Uterus (tissue), 4 donors: ENCODE data around the gene RDH5. TPM values are rescaled to one million over a fixed set of nuclear protein-coding genes. Genes with fewer than 3 reads are reported as not detected.
A peak's percentile ranks its signal among the peaks of the same experiment; 100 is the strongest.

Experiments
- DNase-seq, 2 donors: peaks; one replicate each; pipeline ENCODE4 v3.0.0-alpha.2; 2019 to 2020
- H3K27ac ChIP-seq, 2 donors: fragments of 200-600 bp; sonication (generic); 1 replicate in 1 of 2; 2 replicates in 1 of 2; pipeline ENCODE4 v1.5.1; 2016 to 2018
- H3K27me3 ChIP-seq, 2 donors: fragments of 200-600 bp; sonication (generic); one replicate each; pipeline ENCODE4 v1.5.1; 2018 to 2019; ENCODE audit warnings: control low read depth in 1 of 2
- H3K36me3 ChIP-seq, 2 donors: fragments of 200-600 bp; sonication (generic); one replicate each; pipeline ENCODE4 v1.5.1; 2019; ENCODE audit warnings: control low read depth in 1 of 2
- H3K4me1 ChIP-seq, 2 donors: fragments of 200-600 bp; sonication (generic); one replicate each; pipeline ENCODE4 v1.5.1; 2018 to 2019; ENCODE audit warnings: control low read depth in 1 of 2
- H3K4me3 ChIP-seq, 2 donors: fragments of 200-600 bp; sonication (generic); 1 replicate in 1 of 2; 2 replicates in 1 of 2; pipeline ENCODE4 v1.5.1; 2018 to 2019; ENCODE audit warnings: mild to moderate bottlenecking in 1 of 2
- H3K9me3 ChIP-seq, 2 donors: fragments of 200-600 bp; sonication (generic); one replicate each; pipeline ENCODE4 v1.5.1; 2019; ENCODE audit warnings: control low read depth in 1 of 2
- POLR2A ChIP-seq, 2 donors: fragments of 450-650 bp; IDR thresholded peaks; one replicate each; pipeline ENCODE4 v1.6.1; 2016; ENCODE audit warnings: antibody characterized with exemption in 2 of 2, mild to moderate bottlenecking in 1 of 2, moderate library complexity in 1 of 2
- intact Hi-C: fragments of 100-400 bp; cut with DNase I; formaldehyde crosslinking; loops from one replicate; pipeline ENCODE4 v1.15.1; 2023; ENCODE audit warnings: low total_unique reads
- total RNA-seq, 4 donors: library from RNA; depleted of rRNA in 3 of 4; stranded (reverse); fragments of >200 nt in 3 of 4; gene quantifications; one replicate each; pipeline versions ENCODE4 v1.1.0 to v1.2.4, GENCODE V29; 2014 to 2023
- TF ChIP-seq, protein P1 (sequence below), 4 experiments: fragments of 200-600 bp in 2 of 4; fragments of 450-650 bp in 2 of 4; sonication (generic) in 2 of 4; IDR thresholded peaks; one replicate each; pipeline ENCODE4 v1.5.1; 2016 to 2019; ENCODE audit warnings: antibody characterized with exemption in 4 of 4, mild to moderate bottlenecking in 2 of 4, moderate library complexity in 1 of 4
- donor health status: DM: yes; HTN: yes; CAD: no.

The RDH5 gene
- total RNA-seq, 4 donors from 2014 or later = 4.1 to 16.8 (median 9.7) TPM

DNA sequence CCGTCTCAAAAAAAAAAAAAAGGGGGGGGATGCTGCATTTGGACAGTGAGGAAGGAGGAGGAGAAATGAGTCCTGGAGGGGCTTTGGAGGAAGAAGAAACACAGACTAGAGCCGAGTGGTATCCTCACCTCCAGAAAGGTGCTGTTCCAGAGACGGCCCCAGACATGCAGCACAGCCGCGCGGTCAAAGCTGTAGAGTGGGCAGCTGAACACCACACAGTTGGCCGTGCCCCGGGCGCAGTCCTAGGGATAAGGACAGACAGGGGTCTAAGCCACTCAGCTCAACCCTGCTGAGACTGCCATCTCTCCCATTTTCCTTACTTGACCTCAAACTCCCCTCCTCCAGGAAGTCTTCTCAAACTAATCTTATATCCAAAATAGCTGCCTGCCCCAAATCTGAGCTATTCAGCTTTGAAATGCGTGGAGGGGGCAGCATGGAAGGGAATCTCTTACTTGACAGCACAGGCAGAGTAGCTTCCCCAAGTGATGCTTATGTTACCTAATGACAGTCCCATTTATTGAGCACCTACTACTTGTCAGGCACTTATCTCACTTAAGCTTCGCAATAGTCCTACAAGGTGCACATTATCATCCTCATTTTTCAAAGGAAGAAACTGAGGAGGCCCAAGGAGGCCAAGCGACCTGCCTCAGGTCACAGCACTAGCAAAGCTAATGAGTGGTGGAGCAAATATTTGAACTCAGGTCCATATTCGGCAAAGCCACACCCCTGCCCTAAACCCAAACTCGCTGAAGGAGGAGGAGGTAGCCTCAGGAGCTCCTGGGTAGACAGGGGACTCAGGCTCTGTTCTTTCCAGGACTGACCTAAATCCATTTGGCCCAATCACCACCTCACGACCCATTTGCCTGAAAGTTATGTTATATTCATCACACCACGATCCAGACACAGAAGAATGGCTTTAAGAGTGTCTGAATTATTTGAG, 31.2 kb upstream of the RDH5 start:
- Histone ChIP-seq H3K27ac (no peak overlapping the region), H3K27me3 (no peaks in the 10 kb centered on the region), H3K36me3 (no peaks in the 10 kb centered on the region), H3K9me3 (no peaks in the 10 kb centered on the region), H3K4me1 (no peaks in the 10 kb centered on the region), H3K4me3 (no peak overlapping the region)
- intact Hi-C loops = no loop called here
- no peak for TF ChIP-seq POLR2A (IDR thresholded peaks at IDR 0.05)
- TF ChIP-seq, protein P1, sequence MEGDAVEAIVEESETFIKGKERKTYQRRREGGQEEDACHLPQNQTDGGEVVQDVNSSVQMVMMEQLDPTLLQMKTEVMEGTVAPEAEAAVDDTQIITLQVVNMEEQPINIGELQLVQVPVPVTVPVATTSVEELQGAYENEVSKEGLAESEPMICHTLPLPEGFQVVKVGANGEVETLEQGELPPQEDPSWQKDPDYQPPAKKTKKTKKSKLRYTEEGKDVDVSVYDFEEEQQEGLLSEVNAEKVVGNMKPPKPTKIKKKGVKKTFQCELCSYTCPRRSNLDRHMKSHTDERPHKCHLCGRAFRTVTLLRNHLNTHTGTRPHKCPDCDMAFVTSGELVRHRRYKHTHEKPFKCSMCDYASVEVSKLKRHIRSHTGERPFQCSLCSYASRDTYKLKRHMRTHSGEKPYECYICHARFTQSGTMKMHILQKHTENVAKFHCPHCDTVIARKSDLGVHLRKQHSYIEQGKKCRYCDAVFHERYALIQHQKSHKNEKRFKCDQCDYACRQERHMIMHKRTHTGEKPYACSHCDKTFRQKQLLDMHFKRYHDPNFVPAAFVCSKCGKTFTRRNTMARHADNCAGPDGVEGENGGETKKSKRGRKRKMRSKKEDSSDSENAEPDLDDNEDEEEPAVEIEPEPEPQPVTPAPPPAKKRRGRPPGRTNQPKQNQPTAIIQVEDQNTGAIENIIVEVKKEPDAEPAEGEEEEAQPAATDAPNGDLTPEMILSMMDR (IDR thresholded peaks at IDR 0.05) = no peak
- peak in 1 of 2 donors; percentile 4 for DNase-seq

DNA sequence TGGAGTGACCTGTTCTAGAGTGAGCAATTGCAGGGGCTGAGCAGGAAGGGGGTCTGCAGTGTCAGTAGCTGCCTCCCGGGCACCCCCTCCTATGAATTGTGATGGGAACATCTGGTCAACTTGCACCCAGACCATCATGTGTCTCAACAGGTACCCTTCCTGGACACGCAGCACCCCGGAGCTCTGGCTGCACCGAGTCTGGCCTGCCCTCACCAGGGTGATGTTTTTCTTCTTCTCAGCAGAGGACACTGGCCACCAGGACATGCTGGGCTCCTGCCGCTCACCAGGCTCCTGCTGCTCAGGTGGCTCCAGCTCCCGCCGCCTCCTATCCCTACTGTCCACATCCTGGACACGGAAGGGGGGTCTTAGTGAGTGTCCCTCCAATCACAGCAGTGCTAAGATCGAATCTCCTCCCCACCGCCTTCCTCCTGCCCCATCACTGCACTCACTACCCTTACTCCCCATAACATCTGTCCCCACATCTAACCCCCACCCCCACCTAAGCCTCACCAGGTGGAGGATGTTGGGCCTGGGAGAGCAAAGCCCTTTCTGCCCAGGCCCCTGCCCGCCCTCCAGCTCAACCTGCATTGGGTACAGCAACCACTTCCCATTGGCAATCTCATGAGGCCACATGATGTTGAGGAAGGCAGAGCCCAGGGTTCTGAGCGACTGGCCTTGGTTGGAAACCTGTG, 27.4 kb upstream of the RDH5 start:
- Histone ChIP-seq H3K9me3 (no peaks in the 10 kb centered on the region), H3K4me1 (no peaks in the 10 kb centered on the region), H3K36me3 (no peaks in the 10 kb centered on the region), H3K27ac (no peak overlapping the region), H3K4me3 (no peak overlapping the region), H3K27me3 (no peaks in the 10 kb centered on the region)
- no peak for TF ChIP-seq POLR2A (IDR thresholded peaks at IDR 0.05)
- TF ChIP-seq, protein P1 (IDR thresholded peaks at IDR 0.05) = no peak
- DNase-seq = peak in 1 of 2 donors; percentile 8
- intact Hi-C loops = no loop called here

GRCh38 chr12:55693323-55694187, 26.6 kb upstream of the RDH5 start:
- intact Hi-C loops = no loop called here
- H3K4me3 ChIP-seq = no peak overlapping the region
- TF ChIP-seq, protein P1 (IDR thresholded peaks at IDR 0.05) = no peak
- TF ChIP-seq POLR2A (IDR thresholded peaks at IDR 0.05) = no peak
- DNase-seq = no peak
- H3K27me3 ChIP-seq = no peaks in the 10 kb centered on the region
- H3K9me3 ChIP-seq = no peaks in the 10 kb centered on the region
- no peaks in the 10 kb centered on the region for H3K4me1 ChIP-seq
- H3K27ac ChIP-seq = no peak overlapping the region
- H3K36me3 ChIP-seq = no peaks in the 10 kb centered on the region

DNA sequence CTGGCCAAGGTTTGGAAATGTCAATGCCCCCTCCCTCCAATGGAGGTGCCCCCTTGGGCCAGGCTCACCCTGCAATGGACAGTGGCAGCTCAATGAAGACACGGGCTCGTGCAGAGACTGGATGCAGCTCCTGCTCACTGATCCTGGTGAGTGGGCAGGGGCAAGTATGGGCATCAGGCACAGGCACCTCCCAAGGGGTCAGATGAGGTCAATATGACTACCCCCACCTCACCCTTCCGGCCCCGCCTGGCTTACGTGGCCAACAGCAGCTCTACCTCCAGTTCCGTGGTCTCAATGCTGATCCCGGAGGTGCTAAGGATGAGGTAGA, 26.0 kb upstream of the RDH5 start:
- no peak overlapping the region for H3K27ac ChIP-seq
- no peak overlapping the region for H3K4me3 ChIP-seq
- intact Hi-C loops = no loop called here
- H3K9me3 ChIP-seq = no peaks in the 10 kb centered on the region
- H3K27me3 ChIP-seq = no peaks in the 10 kb centered on the region
- peak in 1 of 2 donors; percentile 8 for DNase-seq
- H3K4me1 ChIP-seq = no peaks in the 10 kb centered on the region
- TF ChIP-seq, protein P1 (IDR thresholded peaks at IDR 0.05) = no peak
- TF ChIP-seq POLR2A (IDR thresholded peaks at IDR 0.05) = no peak
- H3K36me3 ChIP-seq = no peaks in the 10 kb centered on the region
